Fibroblast of pulmonary artery (primary cell): ENCODE results near the gene CYP27B1.
"Not testable (repeated sequence)": the region's sequence is repeated elsewhere in the genome, so short reads cannot be mapped to it uniquely, and the experiment has no call there.

Source experiments
- DNase-seq: peaks from one replicate; pipeline ENCODE4 v3.0.0-alpha.2; 2010; ENCODE audit warnings: low read depth
- H3K4me3 ChIP-seq: replicated peaks from 2 replicates; pipeline ENCODE4 v1.5.1; 2011; ENCODE audit warnings: low read depth, mild to moderate bottlenecking, control low read depth, low read length, moderate library complexity
- TF ChIP-seq, protein P1 (sequence below): IDR thresholded peaks from 2 replicates; pipeline ENCODE4 v1.5.1; 2011; ENCODE audit warnings: mild to moderate bottlenecking, control low read depth, low read length, inconsistent platforms; ENCODE audit errors: missing control alignments

Gene CYP27B1

DNA sequence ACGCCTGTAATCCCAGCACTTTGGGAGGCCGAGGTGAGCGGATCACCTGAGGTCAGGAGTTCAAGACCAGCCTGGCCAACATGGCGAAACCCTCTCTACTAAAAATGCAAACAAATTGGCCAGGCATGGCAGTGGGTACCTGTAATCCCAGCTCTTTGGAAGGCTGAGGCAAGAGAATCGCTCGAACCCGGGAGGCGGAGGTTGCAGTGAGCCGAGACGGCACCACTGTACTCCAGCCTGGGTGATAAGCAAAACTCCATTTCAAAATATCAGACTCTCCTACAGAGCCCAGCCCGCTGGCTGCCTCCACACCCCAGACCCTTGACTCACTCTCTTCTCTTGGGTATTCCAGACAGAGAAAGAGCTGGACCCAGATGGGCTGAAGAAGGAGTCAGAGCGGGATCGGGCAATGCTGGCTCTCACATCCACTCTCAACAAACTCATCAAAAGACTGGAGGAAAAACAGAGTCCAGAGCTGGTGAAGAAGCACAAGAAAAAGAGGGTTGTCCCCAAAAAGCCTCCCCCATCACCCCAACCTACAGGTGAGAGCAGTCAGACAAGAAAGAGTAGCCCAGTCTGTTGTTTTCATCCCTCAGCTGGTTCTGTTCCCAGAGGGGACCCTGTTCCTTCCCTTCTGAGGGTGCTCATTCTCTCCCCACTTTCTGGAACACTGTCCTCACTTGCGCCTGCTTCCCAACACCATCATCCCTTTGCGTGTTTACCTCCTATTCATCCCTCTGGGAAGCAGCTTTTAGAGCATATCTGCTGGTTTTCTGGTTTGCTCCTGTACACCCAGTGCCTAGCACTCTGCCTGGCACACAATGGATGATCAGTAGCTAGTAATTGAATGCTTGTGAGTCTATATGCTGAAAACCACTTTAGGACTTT, 48.0 kb downstream of the CYP27B1 start:
- H3K4me3 ChIP-seq: no peak overlapping the region
- no peak for DNase-seq
- TF ChIP-seq, protein P1, sequence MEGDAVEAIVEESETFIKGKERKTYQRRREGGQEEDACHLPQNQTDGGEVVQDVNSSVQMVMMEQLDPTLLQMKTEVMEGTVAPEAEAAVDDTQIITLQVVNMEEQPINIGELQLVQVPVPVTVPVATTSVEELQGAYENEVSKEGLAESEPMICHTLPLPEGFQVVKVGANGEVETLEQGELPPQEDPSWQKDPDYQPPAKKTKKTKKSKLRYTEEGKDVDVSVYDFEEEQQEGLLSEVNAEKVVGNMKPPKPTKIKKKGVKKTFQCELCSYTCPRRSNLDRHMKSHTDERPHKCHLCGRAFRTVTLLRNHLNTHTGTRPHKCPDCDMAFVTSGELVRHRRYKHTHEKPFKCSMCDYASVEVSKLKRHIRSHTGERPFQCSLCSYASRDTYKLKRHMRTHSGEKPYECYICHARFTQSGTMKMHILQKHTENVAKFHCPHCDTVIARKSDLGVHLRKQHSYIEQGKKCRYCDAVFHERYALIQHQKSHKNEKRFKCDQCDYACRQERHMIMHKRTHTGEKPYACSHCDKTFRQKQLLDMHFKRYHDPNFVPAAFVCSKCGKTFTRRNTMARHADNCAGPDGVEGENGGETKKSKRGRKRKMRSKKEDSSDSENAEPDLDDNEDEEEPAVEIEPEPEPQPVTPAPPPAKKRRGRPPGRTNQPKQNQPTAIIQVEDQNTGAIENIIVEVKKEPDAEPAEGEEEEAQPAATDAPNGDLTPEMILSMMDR: no peak

DNA sequence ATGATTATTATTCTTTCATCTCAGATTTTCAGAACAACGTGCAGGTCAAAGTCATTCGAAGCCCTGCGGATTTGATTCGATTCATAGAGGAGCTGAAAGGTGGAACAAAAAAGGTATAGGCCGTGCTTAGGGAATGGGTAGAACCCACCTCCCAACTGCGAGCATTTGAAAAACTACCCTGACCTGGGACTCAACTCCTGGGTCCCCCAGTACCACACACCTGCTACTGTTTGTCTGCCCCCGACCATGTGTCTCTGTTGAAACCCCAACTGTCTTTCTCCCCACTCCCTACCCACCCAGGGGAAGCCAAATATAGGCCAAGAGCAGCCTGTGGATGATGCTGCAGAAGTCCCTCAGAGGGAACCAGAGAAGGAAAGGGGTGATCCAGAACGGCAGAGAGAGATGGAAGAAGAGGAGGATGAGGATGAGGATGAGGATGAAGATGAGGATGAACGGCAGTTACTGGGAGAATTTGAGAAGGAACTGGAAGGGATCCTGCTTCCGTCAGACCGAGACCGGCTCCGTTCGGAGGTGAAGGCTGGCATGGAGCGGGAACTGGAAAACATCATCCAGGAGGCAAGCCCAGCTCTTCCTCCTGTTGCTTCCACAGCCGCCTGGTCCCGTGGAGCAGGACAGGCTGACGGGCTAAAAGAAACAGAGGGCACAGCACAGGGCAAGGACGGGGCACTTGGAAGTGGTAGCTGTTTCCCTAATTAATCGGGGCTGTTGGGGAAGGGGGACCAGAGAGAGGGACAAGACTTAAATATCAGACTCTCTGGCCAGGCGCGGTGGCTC, 48.8 kb downstream of the CYP27B1 start:
- H3K4me3 ChIP-seq: no peak overlapping the region
- TF ChIP-seq, protein P1: no peak
- no peak for DNase-seq

DNA sequence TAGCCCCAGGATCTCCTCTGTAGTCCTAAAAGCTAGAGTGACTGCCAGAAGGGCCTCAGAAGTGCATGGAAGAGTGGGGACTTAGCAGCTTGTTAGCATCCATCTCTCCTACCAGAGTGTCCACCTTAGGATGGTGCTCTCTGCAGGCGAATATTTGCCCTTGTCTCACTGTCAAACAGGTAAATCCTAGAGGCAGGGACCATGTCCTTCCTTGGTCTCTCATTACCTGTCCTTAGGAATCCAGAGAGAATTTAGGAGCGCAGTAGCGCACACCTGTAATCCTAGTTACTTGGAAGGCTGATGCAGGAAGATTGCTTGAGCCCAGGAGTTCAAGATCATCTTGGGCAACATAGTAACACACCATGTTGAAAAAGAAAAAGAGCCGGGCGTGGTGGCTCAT, 49.7 kb downstream of the CYP27B1 start:
- TF ChIP-seq, protein P1: no peak
- no peak for DNase-seq
- no peak overlapping the region for H3K4me3 ChIP-seq

DNA sequence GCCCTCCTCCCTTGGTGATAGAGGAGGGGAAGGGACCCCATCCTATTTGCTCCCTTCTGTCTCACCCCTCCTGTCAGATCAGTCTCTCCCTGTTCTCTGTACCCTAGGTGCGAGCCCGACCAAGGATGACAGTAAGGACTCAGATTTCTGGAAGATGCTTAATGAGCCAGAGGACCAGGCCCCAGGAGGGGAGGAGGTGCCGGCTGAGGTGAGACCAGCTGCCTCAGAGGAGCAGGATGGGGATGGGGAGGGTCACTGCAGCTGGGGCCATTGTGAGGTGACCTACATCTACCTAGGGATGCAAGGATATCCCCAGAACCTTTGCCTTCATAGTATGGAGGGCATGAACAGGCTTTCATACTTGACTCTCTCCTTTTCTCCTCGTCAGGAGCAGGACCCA, 50.6 kb downstream of the CYP27B1 start:
- H3K4me3 ChIP-seq: no peak overlapping the region
- TF ChIP-seq, protein P1: no peak
- DNase-seq: no peak

DNA sequence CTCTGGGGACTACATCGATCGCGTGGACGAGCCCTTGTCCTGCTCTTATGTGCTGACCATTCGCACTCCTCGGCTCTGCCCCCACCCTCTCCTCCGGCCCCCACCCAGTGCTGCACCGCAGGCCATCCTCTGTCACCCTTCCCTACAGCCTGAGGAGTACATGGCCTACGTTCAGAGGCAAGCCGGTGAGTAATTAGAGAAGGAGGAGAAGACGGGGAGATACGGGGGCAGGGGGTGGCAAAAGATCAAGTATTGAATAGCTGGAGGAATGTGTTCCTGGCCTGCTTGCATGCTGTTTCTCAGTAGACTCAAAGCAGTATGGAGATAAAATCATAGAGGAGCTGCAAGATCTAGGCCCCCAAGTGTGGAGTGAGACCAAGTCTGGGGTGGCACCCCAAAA, 51.1 kb downstream of the CYP27B1 start:
- H3K4me3 ChIP-seq: no peak overlapping the region
- DNase-seq: no peak
- TF ChIP-seq, protein P1: no peak

DNA sequence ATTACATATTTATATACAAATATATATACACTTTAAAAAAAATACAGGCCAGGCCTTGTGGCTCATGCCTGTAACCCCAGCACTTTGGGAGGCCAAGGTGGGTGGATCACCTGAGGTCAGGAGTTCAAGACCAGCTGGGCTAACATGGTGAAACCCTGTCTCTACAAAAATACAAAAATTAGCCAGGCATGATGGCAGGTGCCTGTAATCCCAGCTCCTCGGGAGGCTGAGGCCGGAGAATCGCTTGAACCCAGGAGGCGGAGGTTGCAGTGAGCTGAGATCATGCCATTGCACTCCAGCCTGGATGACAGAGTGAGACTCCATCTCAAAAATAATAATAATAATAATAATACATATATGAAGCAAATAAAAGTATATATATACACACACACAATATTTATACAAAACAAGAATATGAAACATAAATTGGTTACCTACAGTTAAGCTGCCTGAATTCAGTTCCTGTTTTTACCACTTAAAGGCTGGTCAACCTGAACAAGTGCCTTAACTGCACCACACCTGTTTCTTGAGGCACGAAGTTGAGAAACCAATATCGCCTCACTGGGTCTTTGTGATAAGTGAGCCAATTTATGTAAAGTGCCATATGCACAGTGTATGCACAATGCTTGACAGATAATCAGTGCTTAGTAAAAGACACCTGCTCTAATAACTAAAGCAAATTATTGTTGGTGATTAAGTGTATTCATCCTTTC, 51.7 kb downstream of the CYP27B1 start:
- H3K4me3 ChIP-seq, DNase-seq: not testable (repeated sequence)

DNA sequence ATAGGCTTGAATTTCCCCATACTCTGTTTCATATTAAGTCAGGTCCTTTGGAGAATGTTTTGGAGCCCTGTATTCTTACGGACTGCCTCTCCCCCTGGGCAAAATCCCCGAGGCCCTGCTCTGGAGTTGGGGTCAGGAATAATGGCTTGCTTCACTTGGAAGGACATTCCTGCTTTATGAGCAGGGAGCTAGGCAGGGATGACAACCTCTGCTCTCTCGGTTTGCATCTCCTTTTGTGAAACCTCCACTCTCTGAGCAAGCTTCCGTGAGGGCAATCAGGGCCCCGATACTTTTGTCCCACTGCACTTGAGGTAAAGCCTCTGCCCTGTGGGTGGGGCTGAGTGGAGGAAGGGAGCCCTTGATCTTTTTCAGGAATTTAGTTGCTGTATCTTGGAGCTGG, 53.7 kb downstream of the CYP27B1 start:
- no peak for DNase-seq
- TF ChIP-seq, protein P1: no peak
- no peak overlapping the region for H3K4me3 ChIP-seq
